SIG-M5 (cell line): ENCODE data around the gene OR4C46.
"Not testable (repeated sequence)": the region's sequence is repeated elsewhere in the genome, so short reads cannot be mapped to it uniquely, and the experiment has no call there.

Source experiments
- DNase-seq: peaks from one replicate; lab custom pipeline; 2025; lab: John Stamatoyannopoulos, UW

Gene OR4C46

DNA sequence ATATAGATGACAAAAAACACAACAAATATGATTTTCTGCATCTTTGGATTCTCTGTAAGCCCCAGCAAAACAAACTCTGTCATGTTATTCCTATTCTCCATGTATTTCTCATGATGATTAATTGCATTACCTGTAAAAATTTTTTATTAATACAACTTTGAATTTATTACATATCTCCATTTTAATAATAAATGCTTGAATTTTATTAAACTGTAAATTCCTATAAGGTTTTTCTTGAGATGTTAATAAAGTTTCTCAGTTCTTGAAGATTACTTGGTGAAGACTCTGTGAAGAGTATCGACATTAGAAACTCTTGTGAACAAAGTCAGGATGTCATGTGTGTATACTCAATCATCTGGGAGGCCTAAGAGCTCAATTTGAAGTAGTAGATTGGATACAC, at the start of gene OR4C46:
TSS of gene OR4C46 (minus strand) at position 101 of the 400 bp plus-strand sequence. CDS start at position 101, 0 bp downstream.
- DNase-seq, result no peak

DNA sequence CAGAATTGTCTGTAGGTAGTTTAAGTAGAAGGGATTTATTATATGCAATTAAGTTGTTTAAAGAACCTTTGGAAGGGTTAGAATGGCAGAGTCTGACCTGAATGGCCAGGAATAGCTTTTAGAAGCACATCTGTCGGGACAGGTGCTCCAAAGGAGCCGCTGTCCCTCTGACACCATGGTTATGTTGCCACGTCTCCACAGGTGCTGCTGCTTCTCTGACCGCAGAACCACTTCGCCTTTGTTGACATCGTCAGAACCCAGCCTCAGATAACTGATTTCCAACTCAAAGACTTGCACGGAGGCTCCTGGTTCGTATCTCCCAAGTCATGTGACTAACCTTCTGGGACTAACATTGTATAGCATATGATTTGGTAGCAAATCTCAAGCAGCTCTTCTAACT, 41.8 kb upstream of the OR4C46 start:
- DNase-seq, result not testable (repeated sequence)

DNA sequence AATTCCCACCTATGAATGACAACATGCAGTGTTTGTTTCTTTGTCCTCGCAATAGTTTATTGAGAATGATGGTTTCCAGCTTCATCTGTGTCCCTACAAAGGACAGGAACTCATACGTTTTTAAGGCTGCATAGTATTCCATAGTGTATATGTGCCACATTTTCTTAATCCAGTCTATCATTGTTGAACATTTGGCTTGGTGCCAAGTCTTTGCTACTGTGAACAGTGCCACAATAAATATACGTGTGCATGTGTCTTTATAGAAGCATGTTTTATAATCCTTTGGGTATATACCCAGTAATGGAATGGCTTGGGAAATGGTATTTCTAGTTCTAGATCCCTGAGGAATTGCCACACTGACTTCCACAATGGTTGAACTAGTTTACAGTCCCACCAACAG, 42.4 kb downstream of the OR4C46 start:
- DNase-seq, result not testable (repeated sequence)

DNA sequence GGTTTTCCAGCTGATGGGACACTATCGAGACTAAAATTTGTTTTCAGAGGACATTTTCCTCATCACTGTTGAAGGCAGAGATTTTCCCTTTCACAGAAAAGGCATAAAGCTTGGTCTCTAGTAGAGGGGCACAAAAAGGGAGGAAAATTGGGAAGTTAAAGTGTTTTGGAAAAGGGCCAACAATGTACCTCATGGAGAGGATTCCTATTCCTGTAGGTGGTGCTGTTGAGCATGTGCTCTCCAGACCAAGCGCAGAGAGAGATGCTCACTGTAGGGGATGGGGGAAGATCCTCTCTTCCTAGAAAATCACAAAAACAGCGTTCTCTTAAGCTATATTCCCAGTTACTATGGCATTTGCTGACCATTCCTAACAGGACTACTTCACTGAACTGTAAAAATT, 44.9 kb downstream of the OR4C46 start:
- no peak for DNase-seq

DNA sequence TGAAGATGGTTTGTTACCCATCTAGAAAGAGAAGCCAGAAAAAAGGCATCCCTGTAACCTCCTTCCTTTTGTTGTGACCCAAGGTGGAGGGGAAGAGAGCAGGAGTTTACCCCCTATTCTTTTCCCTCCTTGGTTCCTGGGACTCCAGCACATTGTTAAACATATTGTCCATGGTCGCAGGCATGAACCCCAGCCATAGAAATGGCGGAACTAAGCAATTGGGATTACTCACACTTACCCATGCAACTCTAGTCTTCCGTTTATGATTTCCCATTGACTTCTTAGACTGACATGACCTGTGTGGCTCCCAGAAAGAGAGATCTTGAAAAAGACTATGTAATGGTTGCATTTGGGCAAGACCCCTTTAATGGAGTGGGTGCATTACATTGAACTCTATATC, 45.4 kb downstream of the OR4C46 start:
- no peak for DNase-seq
